A673 (cell line): ENCODE results near the gene KIF17. TPM values are rescaled to one million over a fixed set of nuclear protein-coding genes. Genes with fewer than 3 reads are reported as not detected.

Experiments
- BruUV-seq: library from RNA; stranded (reverse); fragments of 400-500 nt; replicated peaks from 2 replicates; lab custom pipeline; 2021; lab: Mats Ljungman, UMichigan
- CTCF ChIA-PET: fragments of 300-600 bp; sonication (Branson Sonifier 250); formaldehyde crosslinking; loops from one replicate; lab custom pipeline; 2022; ENCODE audit warnings: antibody characterized with exemption; lab: Charles Lee
- POLR2A ChIA-PET: fragments of 300-600 bp; sonication (Branson Sonifier 250); formaldehyde crosslinking; loops from one replicate; lab custom pipeline; 2022; ENCODE audit warnings: antibody characterized with exemption; ENCODE audit not compliant: low non-redundant PET; lab: Charles Lee
- DNase-seq: peaks from one replicate; pipeline ENCODE4 v3.0.0-alpha.2; 2015; ENCODE audit warnings: low spot score
- H3K27ac ChIP-seq: fragments of 200-600 bp; sonication (generic); 2 replicates; pipeline ENCODE4 v1.5.1; 2016; ENCODE audit warnings: mixed run types, low read depth, mild to moderate bottlenecking, mixed read lengths, antibody characterized with exemption, low read length; ENCODE audit not compliant: poor library complexity, severe bottlenecking
- H3K27me3 ChIP-seq: fragments of 200-600 bp; sonication (generic); replicated peaks from 2 replicates; pipeline ENCODE4 v1.6.1; 2017; ENCODE audit warnings: mixed run types, low read depth, mild to moderate bottlenecking, mixed read lengths, antibody characterized with exemption, low read length; ENCODE audit not compliant: insufficient read depth, poor library complexity
- H3K36me3 ChIP-seq: fragments of 200-600 bp; sonication (generic); 2 replicates; pipeline ENCODE4 v1.6.1; 2016; ENCODE audit warnings: mixed run types, mild to moderate bottlenecking, mixed read lengths, antibody characterized with exemption, low read length; ENCODE audit not compliant: insufficient read depth, poor library complexity, severe bottlenecking
- H3K4me1 ChIP-seq: fragments of 200-600 bp; sonication (generic); 2 replicates; pipeline ENCODE4 v1.6.1; 2017; ENCODE audit warnings: mixed run types, mild to moderate bottlenecking, mixed read lengths, antibody characterized with exemption, low read length; ENCODE audit not compliant: insufficient read depth, poor library complexity, severe bottlenecking
- H3K4me3 ChIP-seq: fragments of 200-600 bp; sonication (generic); 2 replicates; pipeline ENCODE4 v1.5.1; 2016; ENCODE audit warnings: low read depth, mixed run types, mild to moderate bottlenecking, mixed read lengths, low read length; ENCODE audit not compliant: poor library complexity, severe bottlenecking
- H3K9me3 ChIP-seq: fragments of 200-600 bp; sonication (generic); 2 replicates; pipeline ENCODE4 v1.6.1; 2016; ENCODE audit warnings: mixed run types, low read depth, mild to moderate bottlenecking, mixed read lengths, antibody characterized with exemption, low read length; ENCODE audit not compliant: poor library complexity, severe bottlenecking
- EZH2 ChIP-seq: fragments of 200-600 bp; sonication (generic); IDR thresholded peaks from 2 replicates; pipeline ENCODE4 v1.6.1; 2017; ENCODE audit warnings: borderline replicate concordance, low read depth, mild to moderate bottlenecking, mixed read lengths, antibody characterized with exemption, low read length; ENCODE audit not compliant: poor library complexity, severe bottlenecking
- intact Hi-C: fragments of 100-400 bp; cut with micrococcal nuclease; formaldehyde crosslinking; loops from one replicate; pipeline ENCODE4 v1.10.0; 2022; ENCODE audit not compliant: unreplicated experiment
- total RNA-seq: library from RNA; stranded (reverse); gene quantifications from 2 replicates; pipeline ENCODE4 v1.2.3, GENCODE V29; 2021
- TF ChIP-seq, protein P1 (sequence below): fragments of 300-800, 200-600 bp; sonication (generic); conservative IDR thresholded peaks from 2 replicates; pipeline ENCODE4 v1.5.1; 2017; ENCODE audit warnings: low read depth, mild to moderate bottlenecking, antibody characterized with exemption, low read length, moderate library complexity, mixed read lengths

KIF17 gene
- total RNA-seq, 1 experiment from 2014 or later, result 0.71 TPM

DNA sequence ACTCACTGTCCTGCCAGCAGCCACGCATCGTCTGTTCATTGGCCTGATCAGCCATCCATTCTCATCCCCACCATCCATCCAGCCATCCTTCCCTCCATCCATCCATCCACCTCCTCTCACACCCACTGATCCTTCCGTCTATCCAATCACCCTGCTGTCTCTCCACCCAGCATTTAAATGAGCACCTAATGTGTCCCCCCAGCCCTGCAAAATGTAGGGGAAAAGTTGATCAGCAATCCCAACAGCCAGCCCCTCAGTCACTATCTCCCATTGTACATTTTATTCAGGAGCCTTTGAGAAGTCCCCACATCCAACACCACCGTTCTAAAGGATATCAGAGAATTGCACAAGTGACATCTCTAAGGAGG is 45.6 kb downstream of the KIF17 start:
- Histone ChIP-seq H3K27me3 (no peaks in the 10 kb centered on the region), H3K4me3 (no peak overlapping the region), H3K36me3 (no peaks in the 10 kb centered on the region), H3K27ac (no peak overlapping the region), H3K9me3 (no peaks in the 10 kb centered on the region), H3K4me1 (no peaks in the 10 kb centered on the region)
- CTCF ChIA-PET, result no interaction called here
- no TSS peak for BruUV-seq
- no peak for DNase-seq
- intact Hi-C loops, result no loop called here
- POLR2A ChIA-PET, result no interaction called here
- no peak for TF ChIP-seq EZH2
- TF ChIP-seq, protein P1, sequence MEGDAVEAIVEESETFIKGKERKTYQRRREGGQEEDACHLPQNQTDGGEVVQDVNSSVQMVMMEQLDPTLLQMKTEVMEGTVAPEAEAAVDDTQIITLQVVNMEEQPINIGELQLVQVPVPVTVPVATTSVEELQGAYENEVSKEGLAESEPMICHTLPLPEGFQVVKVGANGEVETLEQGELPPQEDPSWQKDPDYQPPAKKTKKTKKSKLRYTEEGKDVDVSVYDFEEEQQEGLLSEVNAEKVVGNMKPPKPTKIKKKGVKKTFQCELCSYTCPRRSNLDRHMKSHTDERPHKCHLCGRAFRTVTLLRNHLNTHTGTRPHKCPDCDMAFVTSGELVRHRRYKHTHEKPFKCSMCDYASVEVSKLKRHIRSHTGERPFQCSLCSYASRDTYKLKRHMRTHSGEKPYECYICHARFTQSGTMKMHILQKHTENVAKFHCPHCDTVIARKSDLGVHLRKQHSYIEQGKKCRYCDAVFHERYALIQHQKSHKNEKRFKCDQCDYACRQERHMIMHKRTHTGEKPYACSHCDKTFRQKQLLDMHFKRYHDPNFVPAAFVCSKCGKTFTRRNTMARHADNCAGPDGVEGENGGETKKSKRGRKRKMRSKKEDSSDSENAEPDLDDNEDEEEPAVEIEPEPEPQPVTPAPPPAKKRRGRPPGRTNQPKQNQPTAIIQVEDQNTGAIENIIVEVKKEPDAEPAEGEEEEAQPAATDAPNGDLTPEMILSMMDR, result no peak

DNA sequence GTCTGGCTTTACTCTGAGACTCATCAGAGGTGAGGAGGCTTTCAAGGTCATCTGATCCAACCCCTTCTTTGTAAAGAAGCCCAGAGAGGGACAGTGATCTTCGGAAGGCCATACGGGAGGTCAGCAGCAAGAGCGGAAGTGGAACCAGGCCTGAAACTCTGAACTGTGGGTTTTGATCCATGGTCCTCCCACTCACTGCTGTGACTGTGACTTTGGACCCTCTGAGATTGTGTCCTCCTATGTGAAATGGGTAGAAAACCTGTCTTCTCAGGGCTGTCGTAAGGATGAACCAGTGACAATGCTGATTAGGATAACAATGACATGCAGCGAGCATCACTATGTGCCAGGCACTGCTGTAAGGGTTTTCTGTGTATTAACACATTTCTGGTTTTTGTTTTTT is 46.9 kb downstream of the KIF17 start:
- DNase-seq, result no peak
- CTCF ChIA-PET, result no interaction called here
- TF ChIP-seq EZH2, result no peak
- TF ChIP-seq, protein P1, result no peak
- POLR2A ChIA-PET, result no interaction called here
- Histone ChIP-seq H3K27me3 (no peaks in the 10 kb centered on the region), H3K4me1 (no peaks in the 10 kb centered on the region), H3K36me3 (no peaks in the 10 kb centered on the region), H3K27ac (no peak overlapping the region), H3K4me3 (no peak overlapping the region), H3K9me3 (no peaks in the 10 kb centered on the region)
- BruUV-seq, result no TSS peak
- intact Hi-C loops, result no loop called here

DNA sequence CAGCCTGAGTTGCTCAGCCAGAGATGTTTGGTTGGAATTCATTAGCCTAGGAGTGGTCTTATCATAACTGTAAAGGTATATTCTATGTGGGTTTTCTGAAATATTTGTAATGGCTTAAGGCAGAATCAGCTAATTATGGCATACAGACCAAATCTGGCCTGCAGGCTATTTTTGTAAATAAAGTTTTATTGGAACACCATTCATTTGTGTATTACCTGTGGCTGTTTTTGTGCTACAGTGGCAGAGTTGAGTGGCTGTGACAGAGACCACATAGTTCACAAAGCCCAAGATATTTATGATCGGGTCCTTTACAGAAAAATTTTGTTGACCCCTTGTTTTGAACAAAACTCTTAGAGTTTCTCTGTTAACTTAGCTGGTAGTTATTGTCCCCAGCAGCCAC is 49.2 kb downstream of the KIF17 start:
- Histone ChIP-seq H3K9me3 (no peaks in the 10 kb centered on the region), H3K4me3 (no peak overlapping the region), H3K4me1 (no peaks in the 10 kb centered on the region), H3K27ac (no peak overlapping the region), H3K27me3 (no peaks in the 10 kb centered on the region), H3K36me3 (no peaks in the 10 kb centered on the region)
- no peak for DNase-seq
- intact Hi-C loops, result no loop called here
- CTCF ChIA-PET, result no interaction called here
- TF ChIP-seq EZH2, result no peak
- no TSS peak for BruUV-seq
- POLR2A ChIA-PET, result no interaction called here

DNA sequence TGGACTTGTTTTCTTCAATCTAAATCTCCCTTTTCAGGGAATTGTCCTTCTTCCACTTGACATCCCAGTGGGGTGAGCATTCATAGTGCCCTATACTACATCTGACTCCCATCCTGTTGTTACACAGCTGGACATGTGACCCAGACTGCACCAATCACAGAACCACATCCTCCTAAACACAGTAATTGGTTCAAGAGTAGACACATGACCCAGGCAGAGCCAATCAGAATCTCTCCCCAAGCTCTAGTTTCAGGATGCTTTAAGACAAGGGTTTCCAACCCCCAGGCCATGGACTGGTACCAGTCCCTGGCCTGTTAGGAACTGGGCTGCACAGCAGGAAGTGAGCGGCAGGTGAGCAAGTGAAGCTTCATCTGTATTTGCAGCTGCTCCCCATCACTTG is 51.0 kb downstream of the KIF17 start:
- intact Hi-C loops, result no loop called here
- TF ChIP-seq, protein P1, result no peak
- no peak for TF ChIP-seq EZH2
- Histone ChIP-seq H3K4me1 (no peaks in the 10 kb centered on the region), H3K4me3 (no peak overlapping the region), H3K27me3 (no peaks in the 10 kb centered on the region), H3K9me3 (no peaks in the 10 kb centered on the region), H3K36me3 (no peaks in the 10 kb centered on the region), H3K27ac (no peak overlapping the region)
- ChIA-PET POLR2A (no interaction called here), CTCF (no interaction called here)
- peak; percentile 37 for DNase-seq
- BruUV-seq, result no TSS peak
